Ascending aorta (tissue), 2 donors: ENCODE measurements around the gene GLMP. TPM values are rescaled to one million over a fixed set of nuclear protein-coding genes. Genes with fewer than 3 reads are reported as not detected.

ENCODE experiments used
- DNase-seq, 2 donors: peaks; one replicate each; pipeline ENCODE4 v3.0.0-alpha.2; 2019; ENCODE audit warnings: low spot score in 2 of 2
- H3K27ac ChIP-seq, 2 donors: fragments of 200-600 bp; sonication (generic); one replicate each; pipeline ENCODE4 v1.5.1; 2016 to 2017; ENCODE audit warnings: mild to moderate bottlenecking in 1 of 2
- H3K27me3 ChIP-seq: fragments of 200-600 bp; sonication (generic); one replicate; pipeline ENCODE4 v1.5.1; 2017
- H3K36me3 ChIP-seq, 2 donors: fragments of 200-600 bp; sonication (generic); one replicate each; pipeline ENCODE4 v1.5.1; 2016
- H3K4me1 ChIP-seq, 2 donors: fragments of 200-600 bp; sonication (generic); one replicate each; pipeline ENCODE4 v1.5.1; 2016 to 2017; ENCODE audit warnings: mild to moderate bottlenecking in 1 of 2
- H3K4me3 ChIP-seq, 2 donors: fragments of 200-600 bp; sonication (generic); one replicate each; pipeline ENCODE4 v1.5.1; 2016 to 2017; ENCODE audit warnings: mild to moderate bottlenecking in 1 of 2
- H3K9me3 ChIP-seq, 2 donors: fragments of 200-600 bp; sonication (generic); one replicate each; pipeline ENCODE4 v1.5.1; 2016
- intact Hi-C: fragments of 100-400 bp; cut with DNase I; formaldehyde crosslinking; loops from one replicate; pipeline ENCODE4 v1.15.1; 2023
- total RNA-seq: library from RNA; depleted of rRNA; stranded (reverse); fragments of >200 nt; gene quantifications from one replicate; pipeline ENCODE4 v1.1.0, GENCODE V29; 2016
- TF ChIP-seq, protein P1 (sequence below), 3 experiments: fragments of 200-600 bp in 2 of 3; fragments of 450-650 bp in 1 of 3; sonication (generic) in 2 of 3; IDR thresholded peaks; one replicate each; pipeline ENCODE4 v1.5.1; 2016 to 2019; ENCODE audit warnings: antibody characterized with exemption in 3 of 3, mild to moderate bottlenecking in 1 of 3, moderate library complexity in 1 of 3

GLMP gene
- total RNA-seq, 1 donor from 2014 or later: 58.0 TPM

- no peaks in the 10 kb centered on the region for H3K9me3 ChIP-seq
- no peaks in the 10 kb centered on the region for H3K4me1 ChIP-seq
- intact Hi-C loops: no loop called here
- no peak for DNase-seq
- no peaks in the 10 kb centered on the region for H3K27me3 ChIP-seq
- TF ChIP-seq, protein P1, sequence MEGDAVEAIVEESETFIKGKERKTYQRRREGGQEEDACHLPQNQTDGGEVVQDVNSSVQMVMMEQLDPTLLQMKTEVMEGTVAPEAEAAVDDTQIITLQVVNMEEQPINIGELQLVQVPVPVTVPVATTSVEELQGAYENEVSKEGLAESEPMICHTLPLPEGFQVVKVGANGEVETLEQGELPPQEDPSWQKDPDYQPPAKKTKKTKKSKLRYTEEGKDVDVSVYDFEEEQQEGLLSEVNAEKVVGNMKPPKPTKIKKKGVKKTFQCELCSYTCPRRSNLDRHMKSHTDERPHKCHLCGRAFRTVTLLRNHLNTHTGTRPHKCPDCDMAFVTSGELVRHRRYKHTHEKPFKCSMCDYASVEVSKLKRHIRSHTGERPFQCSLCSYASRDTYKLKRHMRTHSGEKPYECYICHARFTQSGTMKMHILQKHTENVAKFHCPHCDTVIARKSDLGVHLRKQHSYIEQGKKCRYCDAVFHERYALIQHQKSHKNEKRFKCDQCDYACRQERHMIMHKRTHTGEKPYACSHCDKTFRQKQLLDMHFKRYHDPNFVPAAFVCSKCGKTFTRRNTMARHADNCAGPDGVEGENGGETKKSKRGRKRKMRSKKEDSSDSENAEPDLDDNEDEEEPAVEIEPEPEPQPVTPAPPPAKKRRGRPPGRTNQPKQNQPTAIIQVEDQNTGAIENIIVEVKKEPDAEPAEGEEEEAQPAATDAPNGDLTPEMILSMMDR (IDR thresholded peaks at IDR 0.05): no peak
- H3K36me3 ChIP-seq: peaks cover 85 to 95% of the 10 kb centered on the region in 2 donors
- H3K27ac ChIP-seq: no peak overlapping the region
- no peak overlapping the region for H3K4me3 ChIP-seq
Measured at GRCh38 chr1:156260896-156261295, 34.6 kb downstream of the GLMP start.

DNA sequence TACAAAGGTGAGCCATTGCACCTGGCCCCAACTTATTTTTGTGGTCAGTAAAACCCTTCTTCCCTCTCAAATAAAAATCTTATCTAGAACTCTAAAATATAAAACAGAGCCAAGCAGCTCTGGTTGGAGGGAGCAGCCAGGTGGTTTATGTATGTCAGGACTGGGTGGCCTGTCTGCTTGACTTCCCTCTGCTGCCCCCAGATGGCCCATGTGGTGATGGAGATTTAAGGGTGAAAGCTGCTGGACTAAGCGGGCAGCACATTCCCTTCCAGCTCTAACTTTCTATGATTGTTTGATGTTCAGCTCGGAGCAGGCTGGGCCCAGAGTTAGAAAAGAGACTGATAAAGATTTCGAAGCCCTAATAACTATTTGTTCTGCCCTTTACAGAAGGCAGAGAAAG lies 35.7 kb downstream of the GLMP start:
- Histone ChIP-seq H3K4me1 (no peaks in the 10 kb centered on the region), H3K36me3 (peaks cover 82 to 91% of the 10 kb centered on the region in 2 donors), H3K9me3 (no peaks in the 10 kb centered on the region), H3K27ac (no peak overlapping the region), H3K27me3 (no peaks in the 10 kb centered on the region), H3K4me3 (no peak overlapping the region)
- DNase-seq: no peak
- intact Hi-C loops: no loop called here
- TF ChIP-seq, protein P1 (IDR thresholded peaks at IDR 0.05): no peak

DNA sequence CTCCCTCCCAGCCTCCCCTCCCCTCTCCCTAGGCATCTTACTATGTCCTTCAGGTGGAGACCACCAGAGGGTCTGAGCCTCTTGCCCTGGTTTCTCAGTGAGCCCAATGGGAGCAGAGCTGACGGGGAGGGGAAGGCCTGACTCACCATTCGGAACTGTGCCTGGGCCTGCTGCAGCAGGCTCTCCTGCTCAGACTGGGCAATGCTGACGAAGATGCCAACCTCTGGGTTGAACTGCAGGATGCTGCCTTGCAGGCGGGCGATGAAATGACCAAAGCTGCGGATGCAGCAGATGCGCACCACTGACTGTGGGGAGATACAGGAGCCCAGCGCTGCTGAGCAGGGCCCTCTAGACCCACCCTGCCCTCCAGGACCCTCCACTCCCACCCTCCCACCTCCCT lies 36.6 kb downstream of the GLMP start:
- no peaks in the 10 kb centered on the region for H3K9me3 ChIP-seq
- no peak overlapping the region for H3K4me3 ChIP-seq
- TF ChIP-seq, protein P1 (IDR thresholded peaks at IDR 0.05): no peak
- H3K27me3 ChIP-seq: no peaks in the 10 kb centered on the region
- H3K27ac ChIP-seq: no peak overlapping the region
- peaks cover 83 to 86% of the 10 kb centered on the region in 2 donors for H3K36me3 ChIP-seq
- intact Hi-C loops: no loop called here
- no peak for DNase-seq
- no peaks in the 10 kb centered on the region for H3K4me1 ChIP-seq

DNA sequence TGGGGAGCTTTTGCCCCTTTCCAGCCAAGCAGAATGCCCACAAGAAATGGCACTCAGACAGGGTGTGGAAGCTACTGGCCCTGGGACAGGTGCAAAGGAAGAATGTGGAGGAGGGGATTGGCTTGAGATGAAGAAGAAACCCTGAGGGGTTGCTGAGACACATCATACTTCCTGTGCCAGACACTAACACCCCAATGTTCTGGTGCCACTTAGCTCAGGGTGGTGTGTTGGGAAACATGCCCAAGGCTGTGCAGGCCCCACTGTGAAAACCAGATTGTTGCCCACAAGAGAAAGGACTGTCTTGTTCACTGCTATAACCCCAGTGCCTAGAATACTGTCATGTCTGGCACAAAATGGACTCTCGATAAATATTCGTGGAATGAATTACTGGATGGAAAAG lies 37.8 kb downstream of the GLMP start:
- H3K4me1 ChIP-seq: no peaks in the 10 kb centered on the region
- DNase-seq: no peak
- peaks cover 86% of the 10 kb centered on the region in 2 donors for H3K36me3 ChIP-seq
- intact Hi-C loops: no loop called here
- TF ChIP-seq, protein P1 (IDR thresholded peaks at IDR 0.05): no peak
- no peaks in the 10 kb centered on the region for H3K9me3 ChIP-seq
- H3K4me3 ChIP-seq: no peak overlapping the region
- no peak overlapping the region for H3K27ac ChIP-seq
- H3K27me3 ChIP-seq: no peaks in the 10 kb centered on the region

DNA sequence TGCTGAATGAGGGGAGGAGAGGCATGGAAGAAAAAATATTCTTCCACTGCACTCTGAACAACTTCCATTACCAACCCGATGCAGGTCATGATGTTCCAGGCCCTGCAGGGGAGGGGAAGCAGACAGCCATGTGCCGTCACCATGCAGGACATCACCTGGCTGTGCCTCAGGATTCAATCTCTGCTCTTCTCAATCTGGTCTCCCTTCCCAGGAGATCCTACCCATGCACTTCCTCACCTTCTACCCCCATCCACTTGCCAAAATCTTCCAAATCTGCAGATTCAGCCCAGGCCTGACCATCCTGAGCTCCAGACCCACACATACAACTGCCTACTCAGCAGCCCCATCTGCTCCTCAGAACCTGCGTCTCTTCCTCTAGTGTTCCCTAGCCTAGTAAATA lies 41.8 kb downstream of the GLMP start:
- Histone ChIP-seq H3K27ac (no peak overlapping the region), H3K9me3 (no peaks in the 10 kb centered on the region), H3K36me3 (peaks cover 79 to 83% of the 10 kb centered on the region in 2 donors), H3K4me1 (no peaks in the 10 kb centered on the region), H3K4me3 (no peak overlapping the region), H3K27me3 (no peaks in the 10 kb centered on the region)
- intact Hi-C loops: no loop called here
- no peak for DNase-seq
- TF ChIP-seq, protein P1 (IDR thresholded peaks at IDR 0.05): no peak

- TF ChIP-seq, protein P1 (IDR thresholded peaks at IDR 0.05): no peak
- intact Hi-C loops: no loop called here
- H3K27ac ChIP-seq: no peak overlapping the region
- H3K27me3 ChIP-seq: no peaks in the 10 kb centered on the region
- H3K36me3 ChIP-seq: peaks cover 59 to 65% of the 10 kb centered on the region in 2 donors
- no peak for DNase-seq
- no peaks in the 10 kb centered on the region for H3K9me3 ChIP-seq
- H3K4me1 ChIP-seq: peaks cover 0 to 2% of the 10 kb centered on the region in 2 donors
- no peak overlapping the region for H3K4me3 ChIP-seq
Measured at GRCh38 chr1:156251527-156251926, 44.0 kb downstream of the GLMP start.
